ENCODE results near the gene SLC1A5.
"Not testable (repeated sequence)": the region's sequence is repeated elsewhere in the genome, so short reads cannot be mapped to it uniquely, and the experiment has no call there.

SLC1A5 gene

DNA sequence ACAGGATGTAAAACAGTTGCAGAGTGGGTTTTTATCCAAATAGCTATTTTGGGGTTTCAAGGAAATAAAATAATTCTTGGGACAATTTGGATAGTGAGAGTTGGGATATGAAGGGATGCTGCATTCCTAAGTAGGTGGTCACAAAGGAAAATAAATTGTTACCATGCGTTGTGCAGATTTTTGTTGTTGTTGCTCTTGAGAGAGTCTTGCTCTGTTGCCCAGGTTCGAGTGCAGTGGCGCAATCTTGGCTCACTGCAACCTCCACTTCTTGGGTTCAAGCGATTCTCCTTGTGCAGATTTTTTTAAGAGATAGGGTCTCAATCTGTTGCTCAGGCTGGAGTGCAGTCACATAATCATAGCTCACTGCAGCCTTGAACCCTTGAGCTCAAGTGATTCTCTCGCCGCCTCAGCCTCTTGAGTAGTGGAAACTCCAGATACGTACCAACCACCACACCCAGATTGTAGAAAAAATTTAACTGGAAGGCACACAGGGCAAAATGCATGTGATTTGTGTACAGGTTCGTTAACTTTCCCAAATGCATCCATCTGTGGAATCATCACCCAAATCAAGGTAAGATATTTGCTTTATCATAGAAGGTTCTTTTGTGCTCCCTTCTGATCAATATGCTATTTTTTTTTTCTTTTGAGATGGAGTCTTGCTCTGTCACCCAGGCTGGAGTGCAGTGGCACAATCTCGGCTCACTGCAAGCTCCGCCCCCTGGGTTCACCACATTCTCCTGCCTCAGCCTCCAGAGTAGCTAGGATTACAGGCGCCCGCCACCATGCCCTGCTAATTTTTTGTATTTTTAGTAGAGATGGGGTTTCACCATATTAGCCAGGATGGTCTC is 16.0 kb downstream of the SLC1A5 start:
- no peak for DNase-seq (ENCODE audit: low read depth in 3 of 3)

DNA sequence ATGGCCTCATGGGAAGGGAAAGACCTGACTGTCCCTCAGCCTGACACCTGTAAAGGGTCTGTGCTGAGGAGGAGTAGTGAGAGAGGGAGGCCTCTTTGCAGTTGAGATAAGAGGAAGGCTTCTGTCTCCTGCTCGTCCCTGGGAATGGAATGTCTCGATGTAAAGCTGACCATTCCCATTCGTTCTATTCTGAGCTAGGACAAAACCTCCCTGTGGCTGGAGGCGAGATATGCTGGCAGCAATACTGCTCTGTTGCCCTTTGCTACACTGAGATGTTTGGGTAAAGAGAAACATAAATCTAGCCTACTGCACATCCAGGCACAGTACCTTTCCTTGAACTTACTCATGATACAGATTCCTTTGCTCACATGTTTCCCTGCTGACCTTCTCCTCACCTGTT is 19.6 kb downstream of the SLC1A5 start:
- DNase-seq (ENCODE audit: low read depth in 3 of 3): not testable (repeated sequence)

DNA sequence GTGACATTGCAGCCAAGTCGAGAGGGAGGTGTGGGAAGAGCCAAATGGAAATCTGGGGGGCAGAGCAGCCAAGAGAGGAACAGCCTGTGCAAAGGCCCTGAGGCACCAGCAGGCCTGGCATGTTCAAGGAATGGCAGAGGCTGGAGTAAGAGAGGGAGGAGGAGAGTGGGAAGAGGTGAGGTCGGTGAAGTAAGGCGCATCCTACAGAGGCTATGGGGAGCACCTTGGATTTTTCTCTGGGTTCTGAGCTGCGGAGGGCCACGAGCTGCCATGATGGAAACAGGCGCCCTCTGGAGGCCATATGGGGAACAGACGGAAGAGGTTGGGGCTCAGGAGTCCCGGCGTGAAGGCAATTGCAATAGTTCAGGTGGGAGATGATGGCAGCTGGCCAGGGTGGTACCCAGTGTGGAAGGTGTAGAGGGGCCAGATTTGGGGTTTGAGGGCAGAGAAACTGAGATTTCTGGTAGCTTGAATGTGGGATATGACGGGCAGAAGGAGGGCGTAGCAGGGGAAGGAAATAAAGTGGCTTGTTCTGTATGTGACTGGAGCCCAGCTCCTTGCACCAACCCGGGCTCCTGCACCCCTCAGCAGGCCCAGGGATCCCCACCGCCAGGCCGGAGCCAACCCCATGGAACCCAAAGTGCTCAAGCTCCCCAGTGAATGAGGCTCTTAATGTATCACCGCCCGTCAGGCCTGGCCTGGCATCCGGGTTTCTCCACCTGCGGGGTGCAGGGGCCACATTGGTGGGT is 21.7 kb downstream of the SLC1A5 start:
- DNase-seq (ENCODE audit: low read depth in 3 of 3): peak in 1 of 3 experiments; percentile 65

DNA sequence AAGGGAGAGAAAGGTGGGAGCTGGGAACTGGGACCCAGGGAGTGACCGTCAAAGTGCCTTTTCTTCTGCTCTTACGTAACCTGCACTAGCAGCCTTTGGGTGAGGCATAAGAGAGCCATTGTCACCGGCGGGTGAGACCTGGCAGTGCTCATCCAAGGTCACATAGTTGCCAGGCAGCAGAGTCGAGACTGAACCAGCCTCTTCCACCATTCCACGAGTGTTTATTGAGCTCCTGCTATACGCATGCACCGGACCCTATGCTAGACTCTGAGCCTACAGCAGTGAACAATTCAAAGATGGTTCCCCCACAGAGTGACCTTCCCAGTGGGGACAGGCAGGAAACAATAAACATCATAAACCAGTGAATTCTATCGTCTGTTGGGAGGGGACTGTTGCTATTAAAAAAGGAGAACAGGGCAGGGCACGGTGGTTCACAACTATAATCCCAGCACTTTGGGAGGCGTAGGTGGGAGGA is 23.5 kb downstream of the SLC1A5 start:
- no peak for DNase-seq (ENCODE audit: low read depth in 3 of 3)

DNA sequence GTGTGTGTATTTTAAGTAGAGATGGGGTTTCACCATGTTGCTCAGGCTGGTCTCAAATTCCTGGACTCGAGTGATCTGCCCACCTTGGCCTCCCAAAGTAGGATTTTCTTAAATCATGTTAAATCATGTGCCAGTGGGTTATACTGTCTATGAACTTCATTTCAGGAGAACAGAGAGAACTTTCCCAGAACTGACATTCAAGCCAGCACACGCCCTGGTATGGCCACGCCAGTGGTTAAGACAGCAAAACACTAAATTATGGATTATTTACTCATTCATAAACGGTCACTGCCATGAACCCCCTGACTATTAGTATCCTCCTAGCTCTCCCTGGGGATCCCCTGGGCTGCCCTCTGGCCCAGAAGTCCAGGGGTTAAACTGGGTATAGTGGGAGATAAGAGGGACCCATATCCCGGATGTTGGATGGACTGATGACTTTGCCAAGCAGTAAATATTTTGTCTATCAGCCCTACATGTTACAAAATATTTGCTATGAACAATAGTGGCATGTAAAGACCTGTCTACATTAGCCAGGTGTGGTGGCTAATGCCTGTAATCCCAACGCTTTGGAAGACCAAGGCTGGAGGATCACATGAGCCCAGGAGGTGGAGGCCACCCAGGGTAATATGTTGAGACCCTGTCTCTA is 26.0 kb downstream of the SLC1A5 start:
- no peak for DNase-seq (ENCODE audit: low read depth in 3 of 3)

DNA sequence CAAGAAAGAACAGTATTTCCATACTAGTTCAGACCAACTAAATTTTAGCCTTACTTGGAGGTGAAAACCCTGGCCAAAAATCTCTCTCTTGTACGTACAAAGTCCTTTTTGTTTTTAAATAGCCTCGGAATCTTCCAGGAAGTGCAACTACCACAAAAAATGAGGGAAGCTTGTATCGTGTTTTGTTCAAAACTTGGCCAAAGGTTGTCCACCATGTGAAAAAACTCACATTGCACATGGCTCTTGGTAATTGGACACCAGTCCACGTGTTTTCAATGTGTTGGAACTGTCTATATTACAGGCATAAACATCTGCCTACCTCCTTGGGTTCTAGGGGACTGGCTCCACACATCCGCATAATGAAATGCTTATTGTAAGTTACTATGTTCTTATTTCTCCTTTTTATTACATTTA is 27.0 kb downstream of the SLC1A5 start:
- DNase-seq (ENCODE audit: low read depth in 3 of 3): no peak

DNA sequence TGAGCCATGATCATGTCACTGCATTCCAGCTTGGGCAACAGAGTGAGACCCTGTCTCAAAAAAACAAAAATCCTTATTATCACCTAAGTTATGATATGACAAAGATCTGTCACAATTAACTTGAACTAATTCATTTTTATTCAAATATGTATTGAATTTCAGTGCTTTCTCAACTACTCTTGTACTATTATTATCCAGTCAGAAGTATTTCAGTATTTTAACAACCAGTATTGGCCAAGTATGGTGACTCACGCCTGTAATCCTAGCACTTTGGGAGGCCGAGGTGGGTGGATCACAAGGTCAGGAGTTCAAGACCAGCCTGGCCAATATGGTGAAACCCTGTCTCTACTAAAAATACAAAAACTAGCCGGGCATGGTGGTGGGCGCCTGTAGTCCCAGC is 27.5 kb downstream of the SLC1A5 start:
- DNase-seq (ENCODE audit: low read depth in 3 of 3): not testable (repeated sequence)

DNA sequence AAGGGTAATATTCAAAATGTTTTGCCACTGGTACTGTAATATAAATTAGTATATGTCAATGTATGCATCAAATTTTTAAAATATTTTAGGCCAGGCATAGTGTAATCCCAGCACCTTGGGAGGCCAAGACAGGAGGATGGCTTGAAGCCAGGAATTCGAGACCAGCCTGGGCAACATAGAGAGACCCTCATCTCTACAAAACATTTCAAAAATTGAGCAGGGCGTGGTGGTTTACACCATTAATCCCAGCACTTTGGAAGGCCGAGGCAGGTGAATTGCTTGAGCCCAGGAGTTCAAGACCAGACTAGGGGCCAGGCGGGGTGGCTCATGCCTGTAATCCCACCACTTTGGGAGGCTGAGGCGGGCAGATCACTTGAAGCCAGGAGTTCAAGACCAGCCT is 28.0 kb downstream of the SLC1A5 start:
- no peak for DNase-seq (ENCODE audit: low read depth in 3 of 3)

DNA sequence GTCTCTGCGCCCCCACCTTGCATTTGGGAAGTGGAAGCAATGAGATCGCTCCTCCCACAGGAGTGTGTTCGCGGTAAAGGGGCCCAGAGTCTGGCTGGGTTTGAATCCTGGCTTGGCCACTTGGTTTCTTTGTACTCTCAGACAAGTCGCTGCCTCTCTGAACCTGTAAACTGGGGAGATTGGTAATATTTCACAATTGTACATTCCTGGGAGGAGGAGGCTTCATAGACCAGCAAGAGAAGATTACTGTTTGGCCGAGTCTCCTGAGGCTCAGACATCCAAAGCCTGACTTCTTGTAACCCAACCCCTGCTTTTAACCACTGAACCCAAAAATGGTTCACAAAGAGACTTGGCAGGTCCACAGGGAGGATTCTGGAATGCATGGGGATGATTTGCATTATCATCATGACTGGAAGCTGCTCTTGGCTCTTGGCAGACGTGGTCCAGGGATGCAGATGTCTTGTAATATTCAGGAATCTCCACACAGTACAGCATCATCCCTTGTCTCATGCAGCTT is 28.5 kb downstream of the SLC1A5 start:
- no peak for DNase-seq (ENCODE audit: low read depth in 3 of 3)

DNA sequence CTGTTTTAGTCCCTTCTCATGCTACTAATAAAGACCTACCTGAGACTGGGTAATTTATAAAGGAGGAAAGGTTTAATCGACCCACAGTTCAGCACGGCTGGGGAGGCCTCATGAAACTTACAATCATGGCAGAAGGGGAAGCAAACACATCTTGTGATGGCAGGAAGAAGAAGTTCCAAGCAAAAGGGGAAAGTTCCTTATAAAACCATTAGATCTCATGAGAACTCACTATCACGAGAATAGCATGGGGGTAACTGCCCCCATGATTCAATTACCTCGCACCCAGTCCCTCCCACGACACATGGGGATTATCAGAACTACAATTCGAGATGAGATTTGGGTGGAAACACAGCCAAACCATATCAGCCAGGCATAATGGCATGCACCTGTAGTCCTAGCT is 29.2 kb downstream of the SLC1A5 start:
- no peak for DNase-seq (ENCODE audit: low read depth in 3 of 3)

DNA sequence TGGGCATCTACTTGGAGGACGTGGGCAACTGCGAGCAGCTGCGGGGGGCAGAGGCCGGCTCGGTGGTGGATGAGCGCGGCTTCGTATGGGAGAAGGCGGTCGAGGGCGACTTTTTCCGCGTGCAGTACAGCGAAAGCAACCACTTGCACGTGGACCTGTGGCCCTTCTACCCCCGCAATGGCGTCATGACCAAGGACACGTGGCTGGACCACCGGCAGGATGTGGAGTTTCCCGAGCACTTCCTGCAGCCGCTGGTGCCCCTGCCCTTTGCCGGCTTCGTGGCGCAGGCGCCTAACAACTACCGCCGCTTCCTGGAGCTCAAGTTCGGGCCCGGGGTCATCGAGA is 31.9 kb downstream of the SLC1A5 start:
- DNase-seq (ENCODE audit: low read depth in 3 of 3): no peak

DNA sequence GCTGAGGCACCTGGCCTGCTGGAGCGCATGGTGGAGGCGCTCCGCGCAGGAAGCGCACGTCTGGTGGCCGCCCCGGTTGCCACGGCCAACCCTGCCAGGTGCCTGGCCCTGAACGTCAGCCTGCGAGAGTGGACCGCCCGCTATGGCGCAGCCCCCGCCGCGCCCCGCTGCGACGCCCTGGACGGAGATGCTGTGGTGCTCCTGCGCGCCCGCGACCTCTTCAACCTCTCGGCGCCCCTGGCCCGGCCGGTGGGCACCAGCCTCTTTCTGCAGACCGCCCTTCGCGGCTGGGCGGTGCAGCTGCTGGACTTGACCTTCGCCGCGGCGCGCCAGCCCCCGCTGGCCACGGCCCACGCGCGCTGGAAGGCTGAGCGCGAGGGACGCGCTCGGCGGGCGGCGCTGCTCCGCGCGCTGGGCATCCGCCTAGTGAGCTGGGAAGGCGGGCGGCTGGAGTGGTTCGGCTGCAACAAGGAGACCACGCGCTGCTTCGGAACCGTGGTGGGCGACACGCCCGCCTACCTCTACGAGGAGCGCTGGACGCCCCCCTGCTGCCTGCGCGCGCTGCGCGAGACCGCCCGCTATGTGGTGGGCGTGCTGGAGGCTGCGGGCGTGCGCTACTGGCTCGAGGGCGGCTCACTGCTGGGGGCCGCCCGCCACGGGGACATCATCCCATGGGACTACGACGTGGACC is 32.4 kb downstream of the SLC1A5 start:
- DNase-seq (ENCODE audit: low read depth in 3 of 3): no peak

DNA sequence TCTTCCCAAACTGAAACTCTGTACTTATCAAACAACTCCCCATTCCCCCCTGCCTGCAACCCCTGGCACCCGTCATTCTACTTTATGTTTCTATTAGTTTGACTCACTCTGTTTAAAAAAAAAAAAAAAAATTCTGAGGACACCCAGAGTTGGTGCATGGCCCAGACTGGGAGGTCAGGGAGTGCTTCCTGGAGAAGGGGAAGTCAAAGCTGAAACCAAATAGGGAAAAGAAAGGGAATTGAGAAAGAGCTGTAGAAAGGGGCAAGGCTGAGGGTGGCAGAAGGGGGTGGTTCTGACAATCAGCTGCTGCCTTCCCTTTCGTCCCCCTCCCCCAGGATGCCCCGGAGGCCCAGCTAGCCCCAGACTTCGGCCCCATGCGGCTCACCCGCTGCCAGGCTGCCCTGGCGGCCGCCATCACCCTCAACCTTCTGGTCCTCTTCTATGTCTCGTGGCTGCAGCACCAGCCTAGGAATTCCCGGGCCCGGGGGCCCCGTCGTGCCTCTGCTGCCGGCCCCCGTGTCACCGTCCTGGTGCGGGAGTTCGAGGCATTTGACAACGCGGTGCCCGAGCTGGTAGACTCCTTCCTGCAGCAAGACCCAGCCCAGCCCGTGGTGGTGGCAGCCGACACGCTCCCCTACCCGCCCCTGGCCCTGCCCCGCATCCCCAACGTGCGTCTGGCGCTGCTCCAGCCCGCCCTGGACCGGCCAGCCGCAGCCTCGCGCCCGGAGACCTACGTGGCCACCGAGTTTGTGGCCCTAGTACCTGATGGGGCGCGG is 33.1 kb downstream of the SLC1A5 start:
- no peak for DNase-seq (ENCODE audit: low read depth in 3 of 3)

DNA sequence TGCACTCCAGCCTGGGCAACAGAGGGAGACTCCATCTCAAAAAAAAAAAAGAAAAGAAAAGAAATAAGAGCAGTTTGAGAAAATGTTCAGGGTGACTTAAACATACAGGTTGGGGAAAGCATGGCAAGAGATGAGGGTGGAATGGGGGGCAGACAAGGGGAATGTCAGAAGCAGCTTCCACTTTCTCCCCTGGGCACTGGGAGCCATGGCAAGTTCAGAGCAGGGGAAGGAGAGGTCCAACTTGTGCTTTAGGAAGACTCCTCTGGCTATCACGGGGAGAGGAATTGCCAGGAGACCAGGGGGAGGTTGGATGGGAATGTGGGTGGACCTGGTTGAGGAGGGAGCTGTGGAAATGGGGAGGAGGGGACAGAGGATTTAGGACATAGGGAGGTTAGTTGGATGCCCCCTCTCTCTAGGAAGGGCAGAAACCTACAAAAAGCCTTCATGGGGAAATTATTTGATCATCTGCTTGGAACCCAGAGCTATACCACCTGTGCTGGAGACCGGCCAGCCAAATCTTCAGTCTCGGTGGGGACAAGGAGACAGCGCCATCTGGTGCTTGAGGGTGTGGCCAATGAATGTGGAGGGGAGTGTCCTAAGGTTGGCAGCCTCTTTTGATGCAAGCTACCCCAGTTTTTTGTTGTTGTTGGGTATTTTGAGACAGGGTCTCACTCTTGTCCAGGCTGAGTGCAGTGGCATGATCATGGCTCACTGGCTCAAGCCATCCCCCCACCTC is 34.8 kb downstream of the SLC1A5 start:
- peak in 1 of 3 experiments; percentile 57 for DNase-seq (ENCODE audit: low read depth in 3 of 3)

DNA sequence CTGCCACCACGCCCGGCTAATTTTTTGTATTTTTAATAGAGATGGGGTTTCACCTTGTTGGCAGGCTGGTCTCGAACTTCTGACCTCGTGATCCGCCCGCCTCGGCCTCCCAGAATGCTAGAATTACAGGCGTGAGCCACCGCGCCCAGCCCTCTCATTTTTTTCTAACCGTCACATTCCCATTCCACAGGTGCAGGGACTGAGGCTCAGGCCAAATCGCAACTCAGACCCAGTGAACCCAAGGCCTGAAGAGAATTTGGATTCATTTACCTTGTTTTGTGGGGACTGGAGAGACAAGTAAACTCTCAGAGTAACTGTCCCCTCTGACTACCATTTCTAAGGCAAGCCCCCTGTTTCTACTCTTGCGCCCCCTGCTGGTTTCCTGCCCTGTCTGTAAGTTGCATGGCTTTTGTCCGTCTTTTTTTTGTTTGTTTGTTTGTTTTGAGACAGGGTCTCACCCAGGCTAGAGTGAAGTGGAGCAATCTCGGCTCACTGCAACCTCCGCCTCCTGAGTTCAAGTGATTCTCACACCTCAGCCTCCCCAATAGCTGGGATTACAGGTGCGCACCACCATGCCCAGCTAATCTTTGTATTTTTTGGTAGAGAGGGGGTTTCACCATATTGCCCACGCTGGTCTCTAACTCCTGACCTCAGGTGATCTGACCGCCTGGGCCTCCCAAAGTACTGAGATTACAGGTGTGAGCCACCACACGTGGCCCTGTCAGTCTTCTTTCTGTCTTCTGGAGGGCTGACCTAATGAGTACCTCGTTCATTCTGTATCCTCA is 39.9 kb downstream of the SLC1A5 start:
- DNase-seq (ENCODE audit: low read depth in 3 of 3): peak; percentile 62 to 75 (median 65)

DNA sequence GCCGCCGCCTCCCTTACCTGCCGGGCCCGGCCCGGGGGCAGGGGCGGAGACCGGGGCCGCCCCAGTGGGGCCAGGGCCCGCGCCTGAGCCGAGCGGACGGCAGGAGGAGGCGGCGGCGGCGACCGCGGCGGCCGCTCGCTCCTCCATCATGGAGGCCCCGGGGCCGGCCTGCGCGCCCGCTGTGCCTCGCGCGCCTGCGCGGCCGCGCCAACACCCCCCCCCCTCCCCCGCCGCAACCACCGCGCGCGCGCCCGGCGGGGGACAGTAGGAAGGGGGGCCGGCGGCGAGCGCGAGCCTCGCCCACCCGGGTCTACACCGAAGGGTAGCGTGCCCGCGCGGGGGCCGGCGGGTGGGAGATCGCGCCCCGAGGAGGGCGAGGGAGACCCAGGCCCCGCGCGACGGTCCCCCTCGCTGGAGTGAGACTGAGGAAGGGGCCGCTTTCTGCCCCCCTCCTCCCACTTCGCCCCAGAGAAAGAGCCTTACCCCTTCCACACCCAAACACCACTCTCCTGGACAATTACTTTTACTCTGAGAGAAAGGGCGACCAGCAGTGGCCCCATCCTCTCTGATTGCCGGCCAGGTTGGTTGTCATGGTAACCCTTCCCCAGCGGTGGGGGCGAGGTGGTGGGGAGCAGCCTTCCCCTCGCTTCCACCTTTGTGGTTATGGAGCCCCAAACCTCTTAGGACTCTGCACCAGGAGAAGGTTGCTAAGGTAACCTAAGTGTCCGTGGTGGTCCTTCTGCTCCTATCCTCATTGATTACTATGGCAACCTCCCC is 41.9 kb downstream of the SLC1A5 start, which contains the start of gene STRN4:
TSS of gene STRN4 (minus strand) at position 170 of the 777 bp plus-strand sequence. CDS start at position 150, 20 bp downstream.
- DNase-seq (ENCODE audit: low read depth in 3 of 3): peak in 2 of 3 experiments; percentile 33 to 48

DNA sequence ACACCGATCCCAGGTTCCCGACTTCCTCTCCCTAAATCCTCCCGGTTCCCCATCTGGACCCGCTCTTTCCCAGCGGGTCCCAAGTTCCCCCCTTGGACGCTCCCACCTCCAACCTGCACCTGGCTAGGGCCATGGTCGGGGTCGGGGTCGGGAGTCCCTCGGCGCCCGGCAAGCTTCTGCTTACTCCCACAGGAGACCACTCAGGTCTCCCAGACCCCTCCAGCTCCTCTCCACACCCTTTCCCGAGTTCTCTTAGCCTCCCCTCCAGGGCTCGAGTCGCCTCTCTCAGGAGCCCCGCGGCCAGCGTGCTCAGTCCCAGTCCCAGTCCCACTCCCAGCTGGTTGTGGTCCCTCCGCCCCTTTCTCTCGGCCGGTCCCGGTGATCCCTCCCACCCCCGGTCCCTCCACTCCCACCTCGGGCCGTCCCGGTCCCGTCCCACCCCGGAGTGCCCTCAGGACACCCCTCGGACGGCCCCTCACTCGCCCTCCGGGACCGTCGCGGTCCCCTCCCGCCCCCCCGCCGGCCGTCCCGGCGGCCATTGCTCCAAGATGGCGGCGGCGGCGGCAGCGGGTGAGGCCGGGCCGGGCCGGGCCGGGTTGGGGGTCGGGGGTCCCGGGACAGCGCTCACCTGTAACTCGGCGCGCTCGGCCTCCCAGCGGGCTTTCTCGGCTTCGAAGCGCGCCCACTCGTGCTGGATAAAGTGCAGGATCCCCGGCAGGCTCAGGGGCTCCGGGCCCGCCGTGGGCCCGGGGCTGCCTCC is 42.7 kb downstream of the SLC1A5 start, which contains the start of gene FKRP:
TSS of gene FKRP (plus strand) at position 537 of the 760 bp plus-strand sequence. CDS start 9,394 bp downstream, outside the sequence.
- DNase-seq (ENCODE audit: low read depth in 3 of 3): peak in 2 of 3 experiments; percentile 15 to 30

Measured in stimulated activated CD4-positive, alpha-beta T cell treated with anti-CD3 and anti-CD28 coated beads, TNF-alpha, amount 100 ng/mL, for 24 hours (primary cell).